Measurements from ENCODE around the gene MANF.

GRCh38 chr3:51338632-51339031 is 46.5 kb upstream of the MANF start:
- TF ChIP-seq CTCF (IDR thresholded peaks at IDR 0.05): no peak
- no peak for TF ChIP-seq POLR2A (IDR thresholded peaks at IDR 0.05)
